ENCODE data around the gene NUFIP1. TPM values are rescaled to one million over a fixed set of nuclear protein-coding genes. Genes with fewer than 3 reads are reported as not detected.

NUFIP1 gene
- total RNA-seq, 1 experiment from 2014 or later: 14.0 TPM

DNA sequence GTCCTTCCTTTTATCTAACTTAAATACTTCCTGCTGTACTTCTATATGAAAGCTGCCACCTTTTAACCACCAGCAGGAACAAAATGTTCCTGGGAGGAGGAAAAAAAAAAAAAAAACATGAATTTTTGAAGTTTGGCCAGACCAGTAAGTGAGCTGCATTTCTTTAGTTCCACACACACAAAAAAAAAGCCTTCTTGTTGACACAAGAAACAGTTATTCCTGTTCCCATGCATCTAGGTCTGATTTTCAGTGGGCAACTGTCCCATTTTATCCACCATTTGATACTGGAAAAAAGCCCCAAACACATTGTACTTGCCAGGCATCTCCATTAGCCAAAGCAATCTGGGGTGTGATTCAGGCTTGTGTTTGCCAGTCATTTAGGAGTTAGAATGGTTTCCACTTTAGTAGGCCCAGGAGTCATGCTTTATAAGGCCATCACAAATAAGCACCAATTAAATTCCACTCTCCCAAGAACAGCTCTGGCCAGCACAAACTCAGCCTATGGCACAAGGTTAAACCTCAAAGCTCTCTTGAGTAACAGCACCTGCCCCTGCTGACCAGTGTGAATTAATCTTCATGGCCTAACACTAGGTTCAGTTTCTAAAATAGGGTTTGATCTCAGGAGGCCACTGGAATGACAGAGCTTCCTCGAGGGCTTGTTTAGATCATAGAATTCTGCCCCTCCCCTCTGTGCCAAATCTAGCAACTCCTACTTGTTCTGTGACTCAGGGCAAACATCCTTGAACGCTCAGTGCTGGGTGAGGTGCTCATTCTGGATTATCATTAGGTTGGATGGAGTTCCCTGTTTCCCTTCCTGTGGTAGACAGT lies 67.1 kb downstream of the NUFIP1 start (continued):
- TF ChIP-seq, protein P1, sequence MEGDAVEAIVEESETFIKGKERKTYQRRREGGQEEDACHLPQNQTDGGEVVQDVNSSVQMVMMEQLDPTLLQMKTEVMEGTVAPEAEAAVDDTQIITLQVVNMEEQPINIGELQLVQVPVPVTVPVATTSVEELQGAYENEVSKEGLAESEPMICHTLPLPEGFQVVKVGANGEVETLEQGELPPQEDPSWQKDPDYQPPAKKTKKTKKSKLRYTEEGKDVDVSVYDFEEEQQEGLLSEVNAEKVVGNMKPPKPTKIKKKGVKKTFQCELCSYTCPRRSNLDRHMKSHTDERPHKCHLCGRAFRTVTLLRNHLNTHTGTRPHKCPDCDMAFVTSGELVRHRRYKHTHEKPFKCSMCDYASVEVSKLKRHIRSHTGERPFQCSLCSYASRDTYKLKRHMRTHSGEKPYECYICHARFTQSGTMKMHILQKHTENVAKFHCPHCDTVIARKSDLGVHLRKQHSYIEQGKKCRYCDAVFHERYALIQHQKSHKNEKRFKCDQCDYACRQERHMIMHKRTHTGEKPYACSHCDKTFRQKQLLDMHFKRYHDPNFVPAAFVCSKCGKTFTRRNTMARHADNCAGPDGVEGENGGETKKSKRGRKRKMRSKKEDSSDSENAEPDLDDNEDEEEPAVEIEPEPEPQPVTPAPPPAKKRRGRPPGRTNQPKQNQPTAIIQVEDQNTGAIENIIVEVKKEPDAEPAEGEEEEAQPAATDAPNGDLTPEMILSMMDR (IDR thresholded peaks at IDR 0.05): no peak
- TF ChIP-seq ZNF423 (CRISPR knock-in tag; IDR thresholded peaks at IDR 0.05): no peak
- TF ChIP-seq, protein P2, sequence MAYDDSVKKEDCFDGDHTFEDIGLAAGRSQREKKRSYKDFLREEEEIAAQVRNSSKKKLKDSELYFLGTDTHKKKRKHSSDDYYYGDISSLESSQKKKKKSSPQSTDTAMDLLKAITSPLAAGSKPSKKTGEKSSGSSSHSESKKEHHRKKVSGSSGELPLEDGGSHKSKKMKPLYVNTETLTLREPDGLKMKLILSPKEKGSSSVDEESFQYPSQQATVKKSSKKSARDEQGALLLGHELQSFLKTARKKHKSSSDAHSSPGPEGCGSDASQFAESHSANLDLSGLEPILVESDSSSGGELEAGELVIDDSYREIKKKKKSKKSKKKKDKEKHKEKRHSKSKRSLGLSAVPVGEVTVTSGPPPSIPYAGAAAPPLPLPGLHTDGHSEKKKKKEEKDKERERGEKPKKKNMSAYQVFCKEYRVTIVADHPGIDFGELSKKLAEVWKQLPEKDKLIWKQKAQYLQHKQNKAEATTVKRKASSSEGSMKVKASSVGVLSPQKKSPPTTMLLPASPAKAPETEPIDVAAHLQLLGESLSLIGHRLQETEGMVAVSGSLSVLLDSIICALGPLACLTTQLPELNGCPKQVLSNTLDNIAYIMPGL (CRISPR knock-in tag; IDR thresholded peaks at IDR 0.05): no peak
- no peak for TF ChIP-seq PRRX2 (CRISPR knock-in tag; IDR thresholded peaks at IDR 0.05)
- no peak for TF ChIP-seq CREB1 (CRISPR knock-in tag; IDR thresholded peaks at IDR 0.05)
- TF ChIP-seq NFE2L1 (CRISPR knock-in tag; IDR thresholded peaks at IDR 0.05): no peak
- TF ChIP-seq TEAD4 (CRISPR knock-in tag; IDR thresholded peaks at IDR 0.05): no peak
- no peak for TF ChIP-seq JAZF1 (CRISPR knock-in tag; IDR thresholded peaks at IDR 0.05)

- H3K27me3 Mint-ChIP-seq (ENCODE audit: low read depth): no peaks in the 10 kb centered on the region
- H3K4me3 Mint-ChIP-seq: no peak overlapping the region
- H3K4me1 Mint-ChIP-seq: peaks cover 25% of the 10 kb centered on the region
- no peaks in the 10 kb centered on the region for H3K9me3 Mint-ChIP-seq
- ChIA-PET POLR2A (interaction anchor here (0.7 kb wide), 1 partner anchor 419 kb away, joined by 8 read pairs; no protein-coding TSS in a partner anchor), CTCF (interaction anchor here (0.6 to 0.8 kb wide), 2 partner anchors 12 to 21 kb away, joined by 3 read pairs; no protein-coding TSS in a partner anchor)
- peak overlapping the region; percentile 29; the same call in 1 of the 2 replicates for H3K27ac Mint-ChIP-seq
- TF ChIP-seq SMAD3 (CRISPR knock-in tag; IDR thresholded peaks at IDR 0.05; ENCODE audit: borderline replicate concordance) (no peak), ETV6 (CRISPR knock-in tag; IDR thresholded peaks at IDR 0.05) (no peak)
- TF ChIP-seq, protein P3, sequence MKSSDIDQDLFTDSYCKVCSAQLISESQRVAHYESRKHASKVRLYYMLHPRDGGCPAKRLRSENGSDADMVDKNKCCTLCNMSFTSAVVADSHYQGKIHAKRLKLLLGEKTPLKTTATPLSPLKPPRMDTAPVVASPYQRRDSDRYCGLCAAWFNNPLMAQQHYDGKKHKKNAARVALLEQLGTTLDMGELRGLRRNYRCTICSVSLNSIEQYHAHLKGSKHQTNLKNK (CRISPR knock-in tag; IDR thresholded peaks at IDR 0.05): no peak
- H3K36me3 Mint-ChIP-seq: no peaks in the 10 kb centered on the region
- DNase-seq (ENCODE audit: low spot score) (no peak), ATAC-seq (no peak)
Measured at GRCh38 chr13:44921246-44921877, 67.9 kb downstream of the NUFIP1 start.

DNA sequence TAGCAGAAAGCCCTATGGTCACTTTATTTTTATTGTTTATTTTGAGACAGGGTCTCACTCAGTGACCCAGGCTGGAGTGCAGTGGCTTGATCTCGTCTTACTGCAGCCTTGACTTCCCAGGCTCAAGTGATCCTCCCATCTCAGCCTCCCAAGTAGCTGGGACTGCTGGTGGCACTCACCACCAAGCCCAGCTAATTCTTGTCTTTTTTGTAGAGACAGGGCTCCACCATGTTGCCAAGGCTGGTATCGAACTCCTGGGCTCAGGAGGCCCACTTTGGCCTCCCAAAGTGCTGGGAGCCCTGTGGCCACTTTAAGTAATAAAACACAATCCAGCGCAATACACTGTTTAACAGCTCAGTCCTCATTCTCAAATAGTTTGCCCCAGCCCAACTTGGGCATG lies 69.3 kb downstream of the NUFIP1 start:
- H3K9me3 Mint-ChIP-seq: no peaks in the 10 kb centered on the region
- ATAC-seq (no peak), DNase-seq (ENCODE audit: low spot score) (no peak)
- ChIA-PET CTCF (no interaction called here), POLR2A (no interaction called here)
- TF ChIP-seq, protein P4, sequence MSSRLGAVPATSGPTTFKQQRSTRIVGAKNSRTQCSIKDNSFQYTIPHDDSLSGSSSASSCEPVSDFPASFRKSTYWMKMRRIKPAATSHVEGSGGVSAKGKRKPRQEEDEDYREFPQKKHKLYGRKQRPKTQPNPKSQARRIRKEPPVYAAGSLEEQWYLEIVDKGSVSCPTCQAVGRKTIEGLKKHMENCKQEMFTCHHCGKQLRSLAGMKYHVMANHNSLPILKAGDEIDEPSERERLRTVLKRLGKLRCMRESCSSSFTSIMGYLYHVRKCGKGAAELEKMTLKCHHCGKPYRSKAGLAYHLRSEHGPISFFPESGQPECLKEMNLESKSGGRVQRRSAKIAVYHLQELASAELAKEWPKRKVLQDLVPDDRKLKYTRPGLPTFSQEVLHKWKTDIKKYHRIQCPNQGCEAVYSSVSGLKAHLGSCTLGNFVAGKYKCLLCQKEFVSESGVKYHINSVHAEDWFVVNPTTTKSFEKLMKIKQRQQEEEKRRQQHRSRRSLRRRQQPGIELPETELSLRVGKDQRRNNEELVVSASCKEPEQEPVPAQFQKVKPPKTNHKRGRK (CRISPR knock-in tag; IDR thresholded peaks at IDR 0.05; ENCODE audit: borderline replicate concordance): no peak
- no peak for TF ChIP-seq PREB (CRISPR knock-in tag; IDR thresholded peaks at IDR 0.05; ENCODE audit: borderline replicate concordance)
- no peak overlapping the region for H3K27ac Mint-ChIP-seq
- no peaks in the 10 kb centered on the region for H3K27me3 Mint-ChIP-seq (ENCODE audit: low read depth)
- no peaks in the 10 kb centered on the region for H3K36me3 Mint-ChIP-seq
- H3K4me1 Mint-ChIP-seq: peaks cover 14% of the 10 kb centered on the region
- no peak overlapping the region for H3K4me3 Mint-ChIP-seq

Measured in WTC11 (cell line).